Fibroblast of skin of right biceps (primary cell): ENCODE results near the gene KIAA0825.
"Not testable (repeated sequence)": the region's sequence is repeated elsewhere in the genome, so short reads cannot be mapped to it uniquely, and the experiment has no call there.

Experiments
- DNase-seq: peaks from one replicate; pipeline ENCODE4 v3.0.0-alpha.2; 2013

The KIAA0825 gene

GRCh38 chr5:94367900-94368299 is 250.5 kb downstream of the KIAA0825 start:
- DNase-seq = no peak

DNA sequence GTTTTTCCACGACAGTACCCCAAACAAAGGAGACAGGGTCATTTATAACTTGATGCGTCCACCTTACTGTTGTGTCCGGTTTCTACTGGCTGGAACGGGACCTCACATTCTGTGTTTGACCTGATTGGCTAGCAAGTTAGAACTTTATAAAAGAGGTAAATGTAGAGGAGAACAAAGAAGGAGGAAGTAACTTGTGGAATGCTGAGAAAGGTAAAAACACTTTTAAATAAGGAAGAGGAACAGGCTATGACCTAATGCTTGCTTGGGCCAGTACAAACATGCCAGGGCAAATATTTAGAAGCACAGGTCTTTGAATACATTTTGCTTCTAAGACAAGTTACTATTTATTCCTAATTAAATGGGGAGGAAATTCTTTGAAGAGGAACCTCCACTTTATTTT is 251.6 kb downstream of the KIAA0825 start:
- no peak for DNase-seq

DNA sequence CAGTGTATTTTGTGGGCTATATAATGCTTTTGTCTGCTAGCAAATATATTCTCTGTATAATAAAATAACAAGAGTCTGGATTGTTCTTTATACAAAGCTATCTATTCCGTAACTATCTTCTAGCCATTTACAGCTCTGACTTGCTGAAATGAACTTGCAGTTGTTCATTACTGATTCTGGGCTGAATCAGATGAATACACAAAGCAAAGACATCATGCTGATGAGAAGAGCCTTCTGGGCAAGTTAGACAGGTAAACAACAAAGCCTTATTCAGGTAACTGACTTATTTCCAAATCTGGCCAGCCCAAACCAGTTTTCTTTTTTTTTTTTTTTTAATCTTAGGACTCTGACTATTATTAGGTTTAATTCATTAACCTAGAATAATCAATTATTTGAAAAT is 255.5 kb downstream of the KIAA0825 start:
- DNase-seq = no peak

DNA sequence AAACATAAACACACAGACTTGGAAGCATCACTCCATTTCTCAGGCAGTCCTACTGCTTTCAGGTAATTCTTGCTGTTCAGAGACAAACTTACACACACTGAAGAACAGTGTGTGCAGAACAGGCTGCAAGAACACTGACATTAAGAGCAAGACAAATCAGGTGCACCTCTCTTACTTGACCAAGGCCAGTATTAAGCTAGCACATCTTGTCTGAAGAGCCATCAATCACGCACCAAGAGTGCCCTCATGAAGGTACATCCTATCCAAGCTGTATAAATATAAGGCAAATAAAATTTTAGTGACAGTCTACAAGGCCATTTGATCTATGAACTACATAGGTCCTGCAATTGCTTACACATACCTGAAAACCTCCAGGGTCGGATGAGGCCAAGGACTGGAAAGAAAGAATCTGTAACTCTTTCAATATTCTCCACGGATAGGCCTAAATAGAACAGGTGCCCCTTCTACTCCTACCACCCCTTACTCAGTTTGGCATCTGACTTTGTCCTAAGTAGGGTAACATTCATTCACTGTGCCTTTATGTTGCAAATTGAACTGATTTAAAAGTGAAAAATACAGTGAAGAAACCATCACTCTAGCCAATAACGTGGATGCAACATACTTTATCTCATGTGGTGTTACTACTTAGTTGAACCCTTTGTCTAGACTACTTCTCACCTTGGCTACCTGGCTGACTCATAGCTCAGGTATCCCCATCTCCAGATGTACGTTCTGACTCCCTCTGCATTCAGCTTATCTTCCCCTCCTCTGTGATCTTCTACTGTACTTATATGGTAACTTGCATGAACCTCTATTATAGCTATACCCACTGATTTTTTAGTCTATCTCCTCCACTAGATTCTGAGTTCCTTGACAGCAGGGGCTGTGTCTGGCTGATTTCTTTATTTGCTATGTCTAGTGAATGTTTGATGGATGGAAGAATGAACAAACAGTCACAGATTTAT is 256.3 kb downstream of the KIAA0825 start:
- no peak for DNase-seq

DNA sequence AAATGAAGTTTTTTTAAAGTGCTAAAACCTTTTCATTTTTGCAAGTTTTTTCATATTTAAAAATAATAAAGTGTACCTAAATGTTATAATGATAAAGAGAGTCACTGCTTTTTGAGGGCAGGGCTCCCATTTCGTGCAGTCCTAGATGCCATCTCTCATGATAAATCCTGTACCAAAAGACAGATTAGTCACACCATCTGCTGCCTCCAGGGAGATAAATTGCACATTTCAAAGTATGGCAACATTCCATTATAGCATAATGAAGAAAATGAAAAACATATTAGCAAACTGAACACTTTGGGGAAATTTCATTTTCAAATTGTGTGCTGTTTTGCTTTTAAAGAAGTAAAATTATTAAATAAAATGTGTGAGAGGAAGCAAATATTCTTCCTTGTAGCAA is 257.2 kb downstream of the KIAA0825 start:
- peak; percentile 9 for DNase-seq

DNA sequence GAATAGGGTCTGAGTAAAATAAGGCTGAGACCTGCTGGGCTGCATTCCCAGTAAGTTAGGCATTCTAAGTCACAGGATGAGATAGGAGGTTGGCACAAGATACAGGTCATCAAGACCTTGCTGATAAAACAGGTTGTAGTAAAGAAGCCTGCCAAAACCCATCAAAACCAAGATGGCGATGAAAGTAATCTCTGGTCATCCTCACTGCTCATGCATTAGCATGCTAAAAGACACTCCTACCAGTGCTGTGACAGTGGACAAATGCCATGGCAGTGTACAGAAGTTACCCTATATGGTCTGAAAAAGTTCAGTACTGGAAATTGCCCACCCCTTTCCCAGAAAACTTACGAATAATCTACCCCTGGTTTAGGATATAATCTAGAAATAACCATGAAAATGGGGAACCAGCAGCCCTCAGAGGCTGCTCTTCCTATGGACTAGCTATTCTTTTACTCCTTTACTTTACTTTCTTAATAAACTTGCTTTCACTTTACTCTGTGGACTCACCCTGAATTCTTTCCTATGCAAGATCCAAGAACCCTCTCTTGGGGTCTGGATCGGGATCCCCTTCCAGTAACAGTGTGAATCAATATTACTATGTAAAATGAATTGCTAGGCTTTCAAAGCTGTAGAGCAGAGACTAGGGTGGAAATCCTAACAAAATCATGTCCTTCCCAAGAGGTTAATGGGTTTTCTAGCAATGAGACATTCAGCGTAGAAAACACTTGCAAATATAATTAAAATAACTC is 257.8 kb downstream of the KIAA0825 start:
- DNase-seq = no peak

- DNase-seq = no peak
Measured at GRCh38 chr5:94359880-94360279, 258.5 kb downstream of the KIAA0825 start.

GRCh38 chr5:94355811-94356210 is 262.6 kb downstream of the KIAA0825 start:
- no peak for DNase-seq

GRCh38 chr5:94354837-94355485 is 263.4 kb downstream of the KIAA0825 start:
- not testable (repeated sequence) for DNase-seq

DNA sequence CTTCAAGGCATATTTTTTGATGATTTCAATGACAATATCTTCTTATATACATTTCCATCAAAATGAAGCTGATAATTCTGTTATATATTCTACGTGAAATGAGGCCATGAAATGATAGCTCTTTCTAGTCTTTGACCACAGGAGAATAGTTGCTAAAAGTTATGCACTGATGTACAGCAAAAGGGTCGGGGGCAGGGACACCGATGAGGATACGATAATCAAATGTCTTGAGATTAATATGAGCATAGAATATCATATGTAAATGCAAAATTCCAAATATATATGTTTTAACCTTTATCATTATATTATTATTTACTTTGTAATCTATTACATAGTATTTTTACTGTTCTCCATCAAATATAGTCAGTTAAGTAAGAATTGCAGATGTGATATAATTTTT is 264.8 kb downstream of the KIAA0825 start:
- no peak for DNase-seq

GRCh38 chr5:94347130-94347529 is 271.3 kb downstream of the KIAA0825 start:
- no peak for DNase-seq

DNA sequence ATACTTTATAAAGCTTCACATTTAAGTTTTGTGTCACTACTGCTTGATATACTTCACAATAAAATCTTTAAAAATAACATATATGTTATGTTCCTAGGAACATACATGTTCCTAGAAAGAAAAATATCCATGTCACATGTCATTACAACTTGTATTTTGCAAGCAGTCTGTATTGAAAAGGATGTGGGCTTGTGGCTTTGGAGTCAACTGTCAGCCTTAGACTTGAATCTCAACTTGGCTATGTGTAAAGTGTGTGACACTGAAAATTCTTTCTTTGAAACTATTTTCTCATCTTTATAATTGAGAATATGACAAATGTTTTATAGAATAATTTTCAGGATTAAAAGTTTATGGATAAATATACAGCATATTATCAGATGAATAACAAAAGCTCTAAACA is 273.1 kb downstream of the KIAA0825 start:
- DNase-seq = no peak

- no peak for DNase-seq
Measured at GRCh38 chr5:94337617-94338016, 280.8 kb downstream of the KIAA0825 start.

DNA sequence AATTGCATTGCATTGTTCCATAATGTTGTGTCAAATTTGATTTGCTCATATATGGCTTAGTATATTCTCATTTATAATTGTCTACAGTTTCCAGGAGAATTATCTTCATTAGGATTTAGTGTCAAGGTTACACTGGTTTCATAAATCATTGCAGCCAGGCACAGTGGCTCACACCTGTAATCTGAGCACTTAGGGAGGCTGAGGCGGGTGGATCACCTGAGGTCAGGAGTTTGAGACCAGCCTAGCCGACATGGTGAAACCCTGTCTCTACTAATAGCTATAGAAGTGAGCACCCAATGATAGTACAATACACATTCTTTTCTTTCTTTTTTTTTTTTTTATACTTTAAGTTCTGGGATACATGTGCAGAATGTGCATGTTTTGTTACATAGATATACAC is 282.5 kb downstream of the KIAA0825 start:
- no peak for DNase-seq

DNA sequence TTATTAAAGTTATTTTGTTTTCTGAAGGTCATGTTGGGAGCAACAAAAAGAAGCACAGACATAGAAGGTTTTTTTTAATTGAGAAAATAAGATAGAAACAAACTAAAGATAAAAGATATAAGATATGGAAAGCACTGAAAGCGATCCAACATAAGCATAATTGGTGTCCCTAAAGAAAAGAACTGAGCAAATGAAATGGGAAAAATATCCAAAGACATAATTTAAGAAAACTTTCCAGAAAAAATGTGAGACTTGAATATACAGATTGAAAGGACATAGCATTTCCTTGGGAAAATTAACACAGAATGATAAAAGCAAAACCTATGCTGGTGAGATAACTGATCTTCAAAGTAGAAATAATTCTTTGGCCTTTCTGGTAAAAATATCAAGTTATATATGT is 289.3 kb downstream of the KIAA0825 start:
- DNase-seq = no peak

- no peak for DNase-seq
Measured at GRCh38 chr5:94326586-94326985, 291.8 kb downstream of the KIAA0825 start.

DNA sequence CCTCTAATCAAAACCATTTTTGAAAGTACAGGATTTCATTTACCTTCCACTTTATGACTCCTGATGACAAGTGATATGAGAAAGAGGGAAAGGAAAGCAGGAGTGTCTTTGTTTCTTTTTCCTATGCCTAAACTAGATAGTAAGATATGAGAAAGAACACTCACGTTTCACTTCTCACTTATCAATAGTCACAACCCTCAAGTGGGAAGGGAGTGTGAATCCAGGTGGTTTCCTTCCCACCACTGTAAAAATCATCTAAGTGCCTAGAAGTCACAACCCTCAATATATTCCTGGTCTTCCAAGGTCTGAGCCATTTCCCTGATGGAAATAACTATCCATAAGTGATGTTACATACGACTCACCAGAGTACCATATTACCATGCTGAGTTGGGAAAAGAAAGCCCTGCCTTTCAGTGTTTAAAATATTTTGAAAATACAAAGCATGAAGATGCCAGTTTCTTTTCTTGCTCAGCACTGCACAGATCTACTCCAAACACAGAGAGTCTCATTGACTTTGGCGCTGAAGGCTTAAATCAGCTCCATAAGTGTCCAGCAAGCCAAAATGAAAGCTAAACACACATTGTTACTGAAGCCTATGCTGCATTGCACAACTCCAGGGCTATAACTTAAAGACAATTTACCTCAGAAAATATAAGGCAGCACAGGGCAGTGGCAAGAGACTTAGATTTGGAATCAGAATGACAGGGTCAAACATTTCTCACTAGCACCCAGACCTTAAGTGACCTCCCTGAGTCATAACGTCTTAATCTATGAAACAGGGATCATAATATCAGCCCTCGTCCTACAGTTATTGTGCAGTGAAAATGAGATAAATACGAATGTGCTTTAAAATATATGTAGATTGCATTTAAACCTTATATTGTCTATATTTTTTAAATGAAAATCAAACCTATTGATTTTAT is 301.2 kb downstream of the KIAA0825 start:
- DNase-seq = peak; percentile 2

DNA sequence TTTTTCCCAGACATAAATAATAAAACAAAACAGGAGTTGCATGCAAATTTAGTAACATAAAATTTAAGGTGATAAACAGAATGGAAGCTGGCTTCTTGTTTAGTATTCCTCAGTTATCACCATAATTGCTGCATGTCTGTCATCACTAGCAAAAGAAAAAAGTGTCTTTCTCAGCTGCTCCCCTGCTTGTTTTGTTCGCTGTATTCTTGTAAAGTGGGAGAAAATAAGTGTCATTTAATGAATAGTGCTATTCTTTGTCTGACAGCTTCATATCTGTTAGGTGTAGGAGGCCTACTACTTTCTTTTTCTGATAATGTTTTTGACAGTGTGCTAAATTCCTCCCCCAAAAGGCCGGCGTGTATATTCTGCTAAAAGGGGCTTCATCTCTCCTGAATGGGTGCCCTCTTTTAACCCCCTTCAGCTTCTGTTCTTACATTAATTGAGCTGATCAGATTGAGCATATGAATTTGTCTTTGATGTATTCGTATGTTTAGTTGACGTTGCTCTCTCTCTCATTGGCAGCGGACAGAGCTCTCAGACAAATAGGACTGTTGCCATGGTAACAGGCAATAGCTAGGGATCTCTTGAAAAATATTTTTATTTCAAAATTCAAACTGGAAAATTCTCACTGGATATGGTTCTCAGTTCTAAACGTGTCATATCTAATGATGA is 303.8 kb downstream of the KIAA0825 start:
- DNase-seq = no peak

DNA sequence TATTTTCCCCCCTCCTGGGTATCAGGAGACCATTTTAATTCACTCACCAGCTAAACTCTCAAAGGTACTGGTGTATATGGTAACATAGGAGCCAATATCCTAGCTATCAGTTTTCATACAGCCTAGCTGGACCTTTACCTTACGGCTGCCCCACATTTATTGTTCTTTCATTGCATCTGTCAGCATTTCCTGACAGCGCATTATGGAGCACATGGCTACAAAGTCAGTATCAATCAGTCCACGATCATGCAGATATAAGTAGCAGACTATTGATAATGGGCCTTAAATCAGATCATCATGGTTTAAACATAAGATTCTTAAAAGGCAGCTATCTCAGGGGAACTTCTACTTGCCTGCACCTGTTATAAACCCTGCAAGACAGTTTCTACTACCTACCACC is 304.7 kb downstream of the KIAA0825 start:
- no peak for DNase-seq

- no peak for DNase-seq
Measured at GRCh38 chr5:94313188-94313587, 305.2 kb downstream of the KIAA0825 start.

GRCh38 chr5:94312298-94312697 is 306.1 kb downstream of the KIAA0825 start:
- no peak for DNase-seq

- DNase-seq = no peak
Measured at GRCh38 chr5:94310833-94311232, 307.6 kb downstream of the KIAA0825 start.
